Measurements from ENCODE around the gene NMUR1.

NMUR1 gene

DNA sequence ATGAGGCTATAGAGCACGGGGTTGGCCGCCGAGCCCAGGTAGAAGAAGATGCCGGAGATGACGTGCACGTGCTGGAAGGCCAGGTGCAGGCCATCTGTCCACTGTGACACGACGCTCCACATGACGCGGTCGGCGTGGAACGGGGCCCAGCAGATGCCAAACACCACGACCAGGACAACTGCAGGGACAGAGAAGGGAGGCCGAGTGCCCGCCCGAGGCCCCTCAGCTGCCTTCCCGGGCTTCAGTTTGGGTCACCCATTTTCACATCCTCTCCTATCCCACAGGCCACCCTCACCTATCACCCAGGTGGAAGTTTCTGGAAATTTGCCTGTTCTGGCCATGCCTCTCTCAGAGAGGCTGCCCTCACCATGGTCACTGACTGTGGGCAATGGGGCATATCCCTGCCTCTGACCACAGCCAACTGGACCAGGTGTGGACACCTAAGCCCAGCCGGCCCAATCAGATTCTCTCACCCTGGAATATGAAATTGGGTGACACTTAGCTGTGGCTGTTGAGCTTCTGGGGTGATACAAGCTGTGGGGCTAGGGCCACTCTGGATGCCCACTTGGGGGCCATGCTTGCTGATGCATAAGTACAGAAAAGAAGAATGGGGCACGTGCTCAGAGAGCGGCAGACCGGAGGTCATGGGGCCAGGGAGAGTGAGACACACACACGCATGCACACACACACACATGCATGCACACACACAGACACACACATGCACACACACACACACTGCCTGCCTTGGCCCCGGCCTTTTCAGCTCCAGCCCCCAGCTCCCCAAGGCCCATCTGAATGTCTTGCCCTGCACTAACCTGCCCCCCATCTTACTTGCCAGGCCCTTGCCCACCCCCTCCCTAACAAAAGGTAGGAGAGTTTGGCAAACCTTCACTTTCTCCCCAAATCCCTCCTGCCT, 4.7 kb downstream of the NMUR1 start:
- no peak for DNase-seq (ENCODE audit: low spot score)

DNA sequence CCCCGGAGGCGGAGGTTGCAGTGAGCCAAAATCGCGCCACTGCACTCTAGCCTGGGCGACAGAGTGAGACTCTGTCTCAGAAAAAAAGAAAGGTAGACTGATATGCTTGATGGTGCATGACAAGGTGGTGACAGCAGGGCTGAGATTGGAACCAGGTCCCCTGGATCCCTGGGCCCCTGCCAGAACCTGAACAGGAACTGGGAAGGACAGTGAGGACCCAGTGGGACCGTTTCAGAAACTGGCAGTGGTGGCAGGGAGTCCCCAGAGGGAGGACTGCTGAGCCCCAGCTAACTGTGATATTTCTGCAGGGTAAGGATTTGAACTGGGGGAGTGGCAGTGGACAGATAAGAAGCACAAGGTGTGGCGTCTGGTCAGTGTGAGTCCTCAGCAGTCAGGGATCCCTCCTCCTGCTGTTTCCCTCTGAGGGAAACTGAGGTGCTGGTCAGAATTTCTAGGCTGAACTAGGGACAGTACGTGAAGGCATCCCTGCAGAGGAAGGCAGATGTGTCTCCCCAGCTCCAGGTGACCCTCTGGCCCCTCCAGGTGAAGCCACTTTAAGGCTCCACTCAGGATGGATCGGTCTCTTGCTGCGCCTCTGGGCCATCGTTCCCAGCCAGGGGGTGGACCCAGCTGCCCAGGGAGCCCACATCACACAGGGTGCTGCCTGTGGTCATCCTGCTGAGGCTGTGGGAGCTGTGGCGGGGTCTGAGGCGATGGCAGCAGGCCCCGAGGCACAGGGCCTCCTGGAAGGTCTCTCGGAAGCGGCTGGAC, 5.6 kb downstream of the NMUR1 start:
- no peak for DNase-seq (ENCODE audit: low spot score)

GRCh38 chr2:231523451-231524285, 6.6 kb downstream of the NMUR1 start:
- no peak for DNase-seq (ENCODE audit: low spot score)

- DNase-seq (ENCODE audit: low spot score) = no peak
These were observed 7.6 kb downstream of the NMUR1 start for GRCh38 chr2:231522418-231523180.

DNA sequence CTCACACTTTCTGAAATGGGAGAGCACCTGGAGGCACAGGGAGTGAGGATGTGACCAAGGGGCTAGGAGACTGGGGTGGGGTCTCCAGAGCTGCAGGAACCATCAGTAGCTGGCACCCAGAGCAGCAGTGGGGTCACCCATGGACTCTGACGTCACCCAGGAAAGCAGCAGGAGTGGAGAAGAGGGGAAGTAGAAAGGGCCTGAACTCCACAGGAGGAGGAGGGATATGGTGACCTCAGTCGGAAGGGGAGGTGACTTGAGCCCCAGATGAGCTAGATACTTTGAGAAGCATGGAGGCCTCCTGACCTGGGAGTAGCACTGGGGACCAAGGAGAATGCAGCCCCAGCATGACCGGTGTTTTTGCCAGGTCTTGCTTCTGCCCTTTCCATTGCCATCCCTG, 8.8 kb downstream of the NMUR1 start:
- DNase-seq (ENCODE audit: low spot score) = no peak

DNA sequence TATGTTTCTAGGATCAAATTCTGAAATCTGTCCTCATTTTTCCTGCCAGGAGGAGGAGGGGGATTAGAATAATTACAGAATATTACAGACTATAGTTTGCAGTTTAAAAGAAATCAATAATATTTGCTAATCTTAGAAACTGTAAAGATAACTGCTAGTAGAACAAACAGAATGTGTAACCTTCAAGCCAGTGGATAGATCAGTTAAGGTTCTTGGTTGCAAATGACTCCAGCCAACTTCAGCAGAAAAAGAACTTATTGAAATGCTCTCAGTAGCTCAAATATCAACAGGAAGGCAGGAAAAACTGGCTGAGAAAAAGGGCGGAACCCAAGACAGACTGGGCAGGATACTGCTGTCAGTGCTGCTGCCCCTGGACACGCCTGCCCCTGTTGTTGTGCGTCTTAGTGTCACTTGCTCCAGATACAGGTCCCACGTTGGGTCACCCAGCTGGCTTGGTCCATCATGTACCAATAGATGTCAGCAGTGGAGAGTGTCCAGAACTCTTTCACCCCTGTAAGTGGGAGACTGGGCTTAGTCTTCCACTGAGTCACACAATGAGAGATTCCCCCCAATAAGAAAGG, 10.2 kb downstream of the NMUR1 start:
- DNase-seq (ENCODE audit: low spot score) = no peak

- no peak for DNase-seq (ENCODE audit: low spot score)
These were observed 11.5 kb downstream of the NMUR1 start for GRCh38 chr2:231518771-231519170.

GRCh38 chr2:231515603-231516002, 14.6 kb downstream of the NMUR1 start:
- no peak for DNase-seq (ENCODE audit: low spot score)

DNA sequence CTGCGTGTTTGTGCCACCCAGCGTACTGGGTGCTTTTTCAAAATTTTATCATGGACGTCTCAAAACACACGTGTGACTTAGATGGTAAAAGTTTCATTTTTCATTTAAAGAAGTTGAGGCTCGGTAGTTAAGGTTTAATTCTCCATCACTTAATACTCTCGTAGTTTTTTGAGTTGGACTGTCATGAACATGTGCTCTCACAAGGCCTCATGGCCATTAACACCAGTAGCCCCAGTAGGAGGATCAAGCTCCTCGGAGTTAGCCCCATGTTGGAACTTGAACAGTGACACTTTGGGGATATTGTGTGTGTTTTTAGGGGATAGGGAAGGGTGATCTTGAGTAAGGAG, 15.3 kb downstream of the NMUR1 start:
- peak; percentile 35 for DNase-seq (ENCODE audit: low spot score)

DNA sequence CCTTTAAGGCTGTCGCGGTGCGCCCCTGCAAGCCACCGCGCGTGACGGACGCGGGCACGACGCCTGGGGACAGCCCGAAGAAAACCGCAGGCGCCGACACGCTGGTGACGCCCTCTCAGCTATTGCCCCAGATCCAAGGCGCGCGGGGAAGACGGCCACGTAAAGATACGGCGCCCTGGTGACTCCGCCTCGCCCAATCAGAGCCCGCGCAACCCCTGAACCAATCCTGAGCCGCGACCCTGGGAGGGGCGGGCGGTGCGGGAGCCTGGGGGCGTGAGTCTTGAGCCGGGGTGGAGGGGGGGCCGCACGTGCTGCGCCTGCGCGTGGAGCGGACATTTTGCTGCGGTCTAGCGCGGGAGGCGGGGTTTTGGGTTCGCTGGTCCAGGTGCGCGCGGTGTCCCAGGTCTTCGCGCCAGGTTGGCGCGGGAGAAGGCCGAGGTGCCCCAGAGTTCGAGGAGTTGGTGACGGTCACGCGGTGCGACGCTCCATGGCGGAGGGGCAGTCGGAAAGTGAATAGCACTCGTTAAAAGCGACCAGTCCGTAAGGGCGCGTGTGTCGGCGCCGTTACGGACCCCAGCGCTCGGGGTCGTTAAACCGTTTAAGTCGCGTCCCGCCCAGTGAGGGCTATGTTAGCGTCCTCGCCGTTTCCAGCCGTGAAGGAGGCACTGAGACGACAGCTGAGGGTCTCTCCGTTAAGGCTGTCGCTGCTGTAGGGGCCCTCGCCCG, 15.9 kb downstream of the NMUR1 start:
- DNase-seq (ENCODE audit: low spot score) = peak; percentile 97

DNA sequence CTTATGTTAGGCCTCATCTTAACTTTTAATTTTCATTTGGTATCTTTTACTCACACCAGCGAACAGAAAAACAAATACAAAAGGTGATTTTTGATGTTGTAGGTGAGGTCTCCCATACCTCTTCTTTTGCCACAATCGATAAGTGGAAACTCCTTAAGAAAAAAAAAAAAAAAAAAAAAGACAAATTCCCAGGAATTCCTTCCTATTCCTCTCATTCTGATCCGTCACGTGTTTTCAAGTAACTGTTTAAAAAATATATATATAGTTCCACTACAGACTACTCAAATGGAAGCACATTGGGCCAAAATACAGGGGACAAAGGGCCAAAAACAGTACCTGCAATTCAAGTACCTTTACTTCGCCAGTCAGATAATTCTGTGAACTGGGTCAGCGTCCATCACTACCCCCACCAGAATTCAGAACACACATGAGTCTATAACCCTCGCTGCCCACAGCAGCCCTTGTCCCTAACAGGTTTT, 16.5 kb downstream of the NMUR1 start:
- no peak for DNase-seq (ENCODE audit: low spot score)

DNA sequence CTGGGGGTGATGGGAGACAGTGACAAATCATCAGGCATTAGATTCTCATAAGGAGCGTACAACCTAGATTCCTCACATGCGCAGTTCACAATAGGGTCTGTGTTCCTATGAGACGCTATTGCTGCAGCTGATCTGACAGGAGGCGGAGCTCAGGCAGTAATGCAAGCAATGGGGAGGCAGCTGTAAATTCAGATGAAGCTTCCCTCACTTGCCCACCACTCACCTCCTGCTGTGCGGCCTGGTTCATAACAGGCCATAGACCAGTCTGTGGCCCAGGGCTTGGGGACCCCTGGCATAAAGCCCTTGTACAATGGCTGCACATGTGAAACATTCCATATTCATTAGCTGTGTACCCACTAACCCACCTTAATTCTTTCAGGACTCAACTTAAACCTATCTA, 18.0 kb downstream of the NMUR1 start:
- peak; percentile 86 for DNase-seq (ENCODE audit: low spot score)

- no peak for DNase-seq (ENCODE audit: low spot score)
These were observed 26.5 kb downstream of the NMUR1 start for GRCh38 chr2:231503766-231504165.

- DNase-seq (ENCODE audit: low spot score) = no peak
These were observed 27.6 kb downstream of the NMUR1 start for GRCh38 chr2:231502596-231502995.

- DNase-seq (ENCODE audit: low spot score) = no peak
These were observed 32.6 kb downstream of the NMUR1 start for GRCh38 chr2:231497651-231498050.

- no peak for DNase-seq (ENCODE audit: low spot score)
These were observed 35.6 kb downstream of the NMUR1 start for GRCh38 chr2:231494669-231495068.

DNA sequence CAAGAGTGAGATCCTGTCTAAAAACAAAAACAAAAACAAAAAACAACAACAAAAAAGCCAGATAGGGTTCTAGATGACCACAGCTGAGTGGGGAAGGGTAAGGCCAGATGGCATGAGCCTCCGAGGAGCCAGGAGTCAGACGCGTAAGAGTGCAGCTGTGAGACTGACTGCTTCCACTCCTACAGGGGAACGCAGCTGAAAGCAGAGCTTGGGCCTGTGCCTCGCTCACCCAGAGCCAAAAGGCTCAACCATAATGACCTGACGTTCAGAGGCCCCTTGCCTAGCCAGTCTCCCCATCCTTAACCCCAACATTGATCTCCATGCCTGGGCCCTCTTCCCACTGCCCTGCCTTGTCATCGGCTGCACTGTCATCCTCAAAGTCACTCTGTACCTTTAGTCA, 39.4 kb downstream of the NMUR1 start:
- DNase-seq (ENCODE audit: low spot score) = no peak

- DNase-seq (ENCODE audit: low spot score) = no peak
These were observed 40.3 kb downstream of the NMUR1 start for GRCh38 chr2:231489990-231490389.

DNA sequence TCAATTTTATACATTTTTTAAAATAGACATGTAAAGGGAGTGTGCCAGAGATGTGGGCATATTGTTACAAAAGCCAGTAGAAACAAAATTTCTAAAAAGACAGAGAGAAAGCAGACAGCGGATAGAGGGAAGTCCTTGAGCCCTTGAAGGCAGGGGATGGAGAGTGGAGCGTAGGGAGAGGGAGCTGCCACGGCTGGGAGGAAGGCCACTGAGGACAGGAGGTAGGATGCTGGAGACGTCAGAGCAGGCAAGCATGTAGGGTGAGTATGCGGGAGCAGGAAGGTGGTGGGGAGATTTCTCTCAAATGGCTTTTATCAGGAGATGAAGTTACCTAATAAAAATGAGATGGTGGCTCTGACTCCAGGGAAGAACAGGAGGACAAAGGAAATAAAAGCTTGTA, 41.9 kb downstream of the NMUR1 start:
- DNase-seq (ENCODE audit: low spot score) = no peak

DNA sequence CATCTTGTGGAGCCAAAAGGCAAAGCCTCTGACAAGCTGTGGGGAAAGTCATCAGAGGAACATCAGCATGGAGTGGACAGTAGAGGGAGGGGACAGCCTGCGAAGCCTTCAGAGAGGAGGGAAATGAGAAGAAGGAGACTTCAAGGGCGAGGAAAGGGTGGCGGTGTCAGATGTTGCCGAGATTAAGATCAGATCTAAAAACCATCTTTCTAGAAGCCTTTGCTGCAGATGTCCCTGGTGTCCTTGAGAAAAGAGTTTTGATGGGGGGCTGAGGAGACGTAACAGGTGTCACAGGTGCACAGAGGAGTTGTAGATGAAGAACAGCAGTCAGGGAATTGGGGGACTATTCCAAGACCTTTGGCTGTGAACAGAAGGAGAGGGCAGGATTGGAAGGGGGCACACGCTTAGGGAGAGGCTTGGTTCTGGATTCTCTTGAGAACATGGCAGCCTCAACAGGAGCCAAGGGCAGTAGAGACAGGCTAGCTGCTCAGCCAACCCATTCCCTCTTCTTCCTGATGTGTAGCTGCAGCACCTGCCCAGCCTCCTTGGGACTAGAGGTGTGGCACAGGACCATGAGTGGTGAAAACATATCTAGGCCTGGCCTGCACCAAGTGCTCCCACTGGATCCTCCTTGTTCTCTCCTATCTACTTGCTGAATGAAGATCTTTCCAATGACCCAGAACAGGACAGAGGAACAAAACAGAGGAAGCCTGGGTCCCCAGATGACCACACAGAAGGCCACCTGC, 43.2 kb downstream of the NMUR1 start:
- DNase-seq (ENCODE audit: low spot score) = no peak

All from cerebellar cortex (tissue), 1 donor.